GM12875 (cell line): ENCODE measurements around the gene PLA2R1.

Experiments used
- H3K4me3 ChIP-seq: one replicate; pipeline ENCODE4 v1.5.1; 2011; ENCODE audit warnings: low read depth, low read length, control low read depth
- TF ChIP-seq, protein P1 (sequence below): IDR thresholded peaks from 2 replicates; pipeline ENCODE4 v1.5.1; 2011; ENCODE audit warnings: low read depth, mild to moderate bottlenecking, control low read depth, inconsistent platforms, low read length, moderate library complexity, borderline replicate concordance; ENCODE audit not compliant: insufficient read depth

Gene PLA2R1

GRCh38 chr2:159987181-159987580 lies 75.2 kb downstream of the PLA2R1 start:
- no peak overlapping the region for H3K4me3 ChIP-seq
- TF ChIP-seq, protein P1, sequence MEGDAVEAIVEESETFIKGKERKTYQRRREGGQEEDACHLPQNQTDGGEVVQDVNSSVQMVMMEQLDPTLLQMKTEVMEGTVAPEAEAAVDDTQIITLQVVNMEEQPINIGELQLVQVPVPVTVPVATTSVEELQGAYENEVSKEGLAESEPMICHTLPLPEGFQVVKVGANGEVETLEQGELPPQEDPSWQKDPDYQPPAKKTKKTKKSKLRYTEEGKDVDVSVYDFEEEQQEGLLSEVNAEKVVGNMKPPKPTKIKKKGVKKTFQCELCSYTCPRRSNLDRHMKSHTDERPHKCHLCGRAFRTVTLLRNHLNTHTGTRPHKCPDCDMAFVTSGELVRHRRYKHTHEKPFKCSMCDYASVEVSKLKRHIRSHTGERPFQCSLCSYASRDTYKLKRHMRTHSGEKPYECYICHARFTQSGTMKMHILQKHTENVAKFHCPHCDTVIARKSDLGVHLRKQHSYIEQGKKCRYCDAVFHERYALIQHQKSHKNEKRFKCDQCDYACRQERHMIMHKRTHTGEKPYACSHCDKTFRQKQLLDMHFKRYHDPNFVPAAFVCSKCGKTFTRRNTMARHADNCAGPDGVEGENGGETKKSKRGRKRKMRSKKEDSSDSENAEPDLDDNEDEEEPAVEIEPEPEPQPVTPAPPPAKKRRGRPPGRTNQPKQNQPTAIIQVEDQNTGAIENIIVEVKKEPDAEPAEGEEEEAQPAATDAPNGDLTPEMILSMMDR = no peak

- H3K4me3 ChIP-seq = no peak overlapping the region
- TF ChIP-seq, protein P1 = no peak
These were observed 76.8 kb downstream of the PLA2R1 start for GRCh38 chr2:159985656-159986055.

DNA sequence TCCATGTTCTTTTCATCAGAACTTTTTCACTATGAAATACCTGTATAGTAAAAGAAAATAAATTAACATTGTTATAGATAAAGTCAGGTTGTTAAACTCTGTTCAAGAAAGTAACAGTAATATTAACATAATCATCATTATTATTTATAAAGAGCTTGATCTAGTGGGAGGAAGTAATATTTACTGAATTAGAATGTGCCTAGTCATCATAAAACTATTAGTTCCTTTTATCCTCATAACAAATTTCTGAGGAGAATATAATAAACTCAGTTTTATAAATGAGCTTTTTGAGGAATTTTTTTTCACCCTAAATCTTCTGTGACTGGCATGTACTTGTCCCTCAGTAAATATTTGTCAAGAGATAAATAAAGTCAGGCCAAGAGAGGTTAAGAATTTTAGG lies 78.4 kb downstream of the PLA2R1 start:
- TF ChIP-seq, protein P1 = no peak

DNA sequence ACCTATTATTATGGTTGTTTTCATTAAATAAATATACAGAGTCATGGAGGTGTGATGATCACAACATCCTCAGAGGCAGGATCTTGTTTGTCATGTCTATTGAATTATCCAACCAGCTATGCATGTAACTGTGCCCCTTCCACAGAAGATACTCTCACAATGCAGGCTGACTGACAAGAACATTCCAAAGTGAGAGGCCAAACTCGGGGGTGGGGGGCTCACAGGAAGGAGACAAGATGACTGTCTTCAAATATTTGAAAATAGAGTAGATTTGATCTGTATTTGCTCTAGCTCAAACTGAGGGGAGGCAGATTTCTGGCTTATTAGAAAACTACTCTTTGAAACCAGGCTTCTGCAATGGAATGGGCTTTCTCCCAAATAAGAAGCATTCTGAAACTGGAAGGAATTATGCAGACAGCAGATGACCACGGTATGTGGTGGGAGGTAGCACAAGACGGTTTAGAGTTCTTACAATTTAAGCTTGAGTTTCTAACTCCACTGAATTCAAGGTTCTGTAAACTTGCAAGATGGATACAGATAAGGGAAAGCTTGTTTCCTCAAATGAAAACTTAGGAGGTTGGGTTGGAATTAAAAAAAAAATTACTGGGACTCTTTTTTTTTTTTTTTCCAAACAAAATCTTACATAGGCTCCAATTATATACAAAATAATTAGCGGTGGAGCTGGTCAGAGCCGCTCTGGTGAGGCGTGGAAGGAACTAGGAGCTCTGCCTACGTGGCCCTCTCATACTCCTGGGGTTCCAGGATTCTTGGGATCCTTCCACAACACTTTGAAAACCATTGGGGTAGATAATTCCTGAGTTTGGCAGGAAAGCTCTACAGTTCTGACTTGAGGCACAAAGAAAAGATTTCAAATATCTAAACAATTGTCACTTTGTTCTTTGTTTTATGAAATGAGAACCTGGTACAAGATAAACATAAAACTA lies 79.3 kb downstream of the PLA2R1 start:
- TF ChIP-seq, protein P1 = no peak
- no peak overlapping the region for H3K4me3 ChIP-seq

More for the DNA sequence above, 78.4 kb downstream of the PLA2R1 start:
- H3K4me3 ChIP-seq = no peak overlapping the region

- TF ChIP-seq, protein P1 = no peak
- H3K4me3 ChIP-seq = no peak overlapping the region
These were observed 80.1 kb downstream of the PLA2R1 start for GRCh38 chr2:159982270-159982669.

GRCh38 chr2:159976527-159977160 lies 85.8 kb downstream of the PLA2R1 start:
- no peak overlapping the region for H3K4me3 ChIP-seq

More at GRCh38 chr2:159976527-159977160, 85.8 kb downstream of the PLA2R1 start:
- TF ChIP-seq, protein P1 = no peak
